ENCODE results near the gene GPS1.

GPS1 gene

DNA sequence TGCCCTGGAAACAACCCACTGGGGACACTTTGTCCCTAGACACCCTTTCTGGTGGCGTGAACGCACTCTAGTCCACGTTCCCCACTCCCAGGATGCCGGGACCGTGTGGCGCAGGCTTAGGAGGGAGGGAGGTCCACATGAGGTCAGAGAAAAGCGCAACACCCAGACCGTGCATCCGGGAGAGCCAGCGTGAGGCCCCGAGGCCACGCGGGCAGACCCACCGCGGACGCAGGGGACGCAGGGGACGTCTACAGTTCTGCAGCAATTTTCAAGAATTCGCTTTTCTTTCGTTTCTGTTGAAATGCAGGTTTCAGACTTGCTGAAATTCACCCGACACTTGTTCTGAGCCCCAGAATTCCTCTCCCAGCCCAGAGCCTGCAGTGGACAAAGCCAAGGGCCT is 4.8 kb upstream of the GPS1 start:
- H3K27me3 ChIP-seq (ENCODE audit: control insufficient read depth in 2 of 2, insufficient read depth in 2 of 2, low read length in 2 of 2) = no peaks in the 10 kb centered on the region
- H3K36me3 ChIP-seq (ENCODE audit: control insufficient read depth in 2 of 2, insufficient read depth in 2 of 2, low read length in 2 of 2) = peaks cover 3 to 8% of the 10 kb centered on the region in 2 donors
- H3K9me3 ChIP-seq (ENCODE audit: control insufficient read depth in 2 of 2, low read length in 2 of 2) = no peaks in the 10 kb centered on the region
- no peak overlapping the region for H3K4me3 ChIP-seq (ENCODE audit: low read length in 2 of 2)
- H3K4me1 ChIP-seq (ENCODE audit: control insufficient read depth in 2 of 2, insufficient read depth in 2 of 2, low read length in 2 of 2) = peaks cover 4 to 6% of the 10 kb centered on the region in 2 donors
- H3K27ac ChIP-seq (ENCODE audit: low read depth in 2 of 2, low read length in 2 of 2) = no peak overlapping the region
- H3K9ac ChIP-seq (ENCODE audit: low read depth in 1 of 2, low read length in 2 of 2) = no peak overlapping the region

DNA sequence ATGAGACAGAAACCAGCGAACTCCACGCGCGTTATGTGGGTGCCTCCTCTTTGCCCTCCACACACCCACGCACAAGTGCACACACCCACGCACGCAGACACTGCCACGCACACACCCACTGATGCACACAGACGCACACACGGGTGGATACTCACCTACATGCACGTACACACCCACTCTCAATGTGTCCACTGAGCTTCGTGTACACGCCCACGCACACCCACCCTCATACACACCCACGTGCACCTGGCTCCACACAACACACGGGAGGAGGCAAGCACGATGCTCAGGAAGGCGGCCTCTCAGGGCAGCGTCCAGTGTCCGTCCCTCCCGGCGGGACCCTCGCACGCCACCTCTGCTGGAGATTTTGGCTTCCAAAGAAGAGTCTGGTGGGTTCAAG is 4.3 kb upstream of the GPS1 start:
- Histone ChIP-seq H3K4me1 (ENCODE audit: control insufficient read depth in 2 of 2, insufficient read depth in 2 of 2, low read length in 2 of 2) (peaks cover 5 to 8% of the 10 kb centered on the region in 2 donors), H3K36me3 (ENCODE audit: control insufficient read depth in 2 of 2, insufficient read depth in 2 of 2, low read length in 2 of 2) (peaks cover 3 to 8% of the 10 kb centered on the region in 2 donors), H3K27me3 (ENCODE audit: control insufficient read depth in 2 of 2, insufficient read depth in 2 of 2, low read length in 2 of 2) (no peaks in the 10 kb centered on the region), H3K9me3 (ENCODE audit: control insufficient read depth in 2 of 2, low read length in 2 of 2) (no peaks in the 10 kb centered on the region), H3K27ac (ENCODE audit: low read depth in 2 of 2, low read length in 2 of 2) (no peak overlapping the region), H3K9ac (ENCODE audit: low read depth in 1 of 2, low read length in 2 of 2) (no peak overlapping the region), H3K4me3 (ENCODE audit: low read length in 2 of 2) (no peak overlapping the region)

DNA sequence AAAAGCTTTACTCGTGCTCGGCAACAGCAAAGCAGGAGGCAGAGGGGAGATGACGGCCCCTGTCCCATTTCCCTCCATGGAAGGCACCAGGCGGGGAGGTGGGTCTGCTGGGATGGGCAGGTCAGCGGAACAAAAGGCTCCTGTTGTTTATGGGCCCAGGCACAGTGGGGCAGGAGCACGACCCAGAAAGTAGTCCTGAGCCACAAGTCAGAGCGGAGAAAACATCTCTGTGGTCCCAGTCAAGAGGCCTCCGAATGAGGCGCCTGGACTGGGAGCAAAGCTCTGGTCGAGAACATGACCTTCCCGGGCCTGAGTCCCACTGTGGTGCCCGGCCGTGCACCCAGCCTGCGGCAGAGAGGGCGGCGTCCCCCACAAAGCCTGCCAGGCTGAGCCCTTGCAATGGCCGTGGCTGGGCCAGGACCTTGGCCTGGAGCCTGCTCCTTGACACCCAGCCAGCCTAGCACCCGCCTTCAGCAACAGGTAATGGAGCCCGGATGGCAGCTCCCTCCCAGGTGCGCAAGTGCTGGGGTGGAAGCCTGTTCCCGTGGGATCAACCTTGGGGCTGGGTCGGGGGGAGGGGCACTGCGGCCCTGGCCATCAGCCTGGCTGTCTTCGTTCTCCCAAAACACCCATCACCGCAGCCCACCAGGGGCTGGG is 3.7 kb upstream of the GPS1 start:
- Histone ChIP-seq H3K9me3 (ENCODE audit: control insufficient read depth in 2 of 2, low read length in 2 of 2) (no peaks in the 10 kb centered on the region), H3K27ac (ENCODE audit: low read depth in 2 of 2, low read length in 2 of 2) (no peak overlapping the region), H3K27me3 (ENCODE audit: control insufficient read depth in 2 of 2, insufficient read depth in 2 of 2, low read length in 2 of 2) (no peaks in the 10 kb centered on the region), H3K4me3 (ENCODE audit: low read length in 2 of 2) (no peak overlapping the region), H3K4me1 (ENCODE audit: control insufficient read depth in 2 of 2, insufficient read depth in 2 of 2, low read length in 2 of 2) (peaks cover 12 to 15% of the 10 kb centered on the region in 2 donors), H3K9ac (ENCODE audit: low read depth in 1 of 2, low read length in 2 of 2) (no peak overlapping the region), H3K36me3 (ENCODE audit: control insufficient read depth in 2 of 2, insufficient read depth in 2 of 2, low read length in 2 of 2) (peaks cover 3 to 8% of the 10 kb centered on the region in 2 donors)

DNA sequence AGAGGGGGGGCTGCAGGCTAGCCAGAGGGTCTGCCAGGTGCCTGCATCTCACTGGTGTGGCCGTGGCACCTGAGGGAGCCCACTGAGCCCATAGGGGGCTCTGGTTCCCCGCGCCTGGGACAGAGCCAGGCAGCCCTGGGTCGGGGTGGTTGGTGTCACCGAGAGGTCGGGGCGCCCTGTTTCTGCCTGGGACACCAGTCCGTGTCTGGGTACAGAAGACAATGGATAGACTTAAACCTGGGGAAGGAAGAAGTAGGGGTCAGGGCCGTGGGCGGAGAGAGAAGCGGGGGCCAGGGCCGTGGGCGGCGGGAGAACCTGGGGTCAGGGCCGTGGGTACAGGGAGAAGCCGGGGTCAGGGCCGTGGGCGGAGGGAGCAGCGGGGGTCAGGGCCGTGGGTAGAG is 3.1 kb upstream of the GPS1 start:
- peaks cover 3 to 8% of the 10 kb centered on the region in 2 donors for H3K36me3 ChIP-seq (ENCODE audit: control insufficient read depth in 2 of 2, insufficient read depth in 2 of 2, low read length in 2 of 2)
- H3K27ac ChIP-seq (ENCODE audit: low read depth in 2 of 2, low read length in 2 of 2) = no peak overlapping the region
- no peaks in the 10 kb centered on the region for H3K9me3 ChIP-seq (ENCODE audit: control insufficient read depth in 2 of 2, low read length in 2 of 2)
- no peak overlapping the region for H3K9ac ChIP-seq (ENCODE audit: low read depth in 1 of 2, low read length in 2 of 2)
- no peak overlapping the region for H3K4me3 ChIP-seq (ENCODE audit: low read length in 2 of 2)
- no peaks in the 10 kb centered on the region for H3K27me3 ChIP-seq (ENCODE audit: control insufficient read depth in 2 of 2, insufficient read depth in 2 of 2, low read length in 2 of 2)
- H3K4me1 ChIP-seq (ENCODE audit: control insufficient read depth in 2 of 2, insufficient read depth in 2 of 2, low read length in 2 of 2) = peaks cover 14 to 20% of the 10 kb centered on the region in 2 donors

DNA sequence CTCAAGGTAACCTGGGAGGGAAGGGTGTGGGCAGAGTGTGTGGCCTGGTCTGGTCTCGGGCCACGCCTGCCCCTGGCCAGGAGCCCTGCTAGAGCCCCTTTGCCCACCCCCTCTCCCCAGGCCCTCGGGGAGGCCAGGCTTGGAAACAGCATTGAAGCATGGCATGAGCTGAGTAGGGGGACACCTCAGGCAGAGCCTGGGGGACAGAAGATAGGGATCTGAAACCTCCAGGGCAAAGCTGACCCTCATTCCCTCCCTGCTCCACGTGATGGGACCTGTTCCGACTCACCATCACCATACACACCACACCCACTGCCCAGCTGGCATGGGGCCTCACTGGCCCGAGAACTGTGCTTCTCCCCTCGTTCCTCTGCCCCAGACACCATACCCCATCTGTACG is 2.6 kb upstream of the GPS1 start:
- no peak overlapping the region for H3K4me3 ChIP-seq (ENCODE audit: low read length in 2 of 2)
- no peak overlapping the region for H3K9ac ChIP-seq (ENCODE audit: low read depth in 1 of 2, low read length in 2 of 2)
- H3K36me3 ChIP-seq (ENCODE audit: control insufficient read depth in 2 of 2, insufficient read depth in 2 of 2, low read length in 2 of 2) = peaks cover 6 to 12% of the 10 kb centered on the region in 2 donors
- no peaks in the 10 kb centered on the region for H3K9me3 ChIP-seq (ENCODE audit: control insufficient read depth in 2 of 2, low read length in 2 of 2)
- H3K27ac ChIP-seq (ENCODE audit: low read depth in 2 of 2, low read length in 2 of 2) = no peak overlapping the region
- H3K4me1 ChIP-seq (ENCODE audit: control insufficient read depth in 2 of 2, insufficient read depth in 2 of 2, low read length in 2 of 2) = peaks cover 14 to 20% of the 10 kb centered on the region in 2 donors
- H3K27me3 ChIP-seq (ENCODE audit: control insufficient read depth in 2 of 2, insufficient read depth in 2 of 2, low read length in 2 of 2) = no peaks in the 10 kb centered on the region

DNA sequence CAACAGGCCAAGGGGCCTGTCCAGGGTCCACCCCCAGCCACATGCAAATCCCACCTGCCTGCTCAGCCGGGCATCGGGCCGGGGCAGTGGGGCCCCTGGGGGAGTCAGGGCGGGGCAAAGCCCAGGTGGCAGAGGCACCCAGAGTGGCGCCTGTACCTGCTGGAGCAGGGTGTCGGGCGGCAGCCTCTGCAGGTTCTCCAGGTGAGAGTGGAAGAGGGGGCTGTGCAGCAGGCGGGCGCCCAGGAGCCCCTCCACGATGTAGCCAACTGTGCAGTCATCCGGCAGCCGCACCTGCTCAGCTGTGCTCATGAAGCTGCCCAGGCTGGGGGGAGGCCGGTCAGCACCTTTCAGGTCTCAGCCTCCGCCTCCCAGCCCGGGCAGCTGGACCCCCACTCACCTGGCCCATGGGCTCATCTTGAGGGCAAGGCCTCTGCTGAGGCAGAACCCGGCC is 2.2 kb upstream of the GPS1 start:
- Histone ChIP-seq H3K9me3 (ENCODE audit: control insufficient read depth in 2 of 2, low read length in 2 of 2) (no peaks in the 10 kb centered on the region), H3K27me3 (ENCODE audit: control insufficient read depth in 2 of 2, insufficient read depth in 2 of 2, low read length in 2 of 2) (no peaks in the 10 kb centered on the region), H3K27ac (ENCODE audit: low read depth in 2 of 2, low read length in 2 of 2) (no peak overlapping the region), H3K4me1 (ENCODE audit: control insufficient read depth in 2 of 2, insufficient read depth in 2 of 2, low read length in 2 of 2) (peaks cover 14 to 20% of the 10 kb centered on the region in 2 donors), H3K4me3 (ENCODE audit: low read length in 2 of 2) (no peak overlapping the region), H3K36me3 (ENCODE audit: control insufficient read depth in 2 of 2, insufficient read depth in 2 of 2, low read length in 2 of 2) (peaks cover 10 to 15% of the 10 kb centered on the region in 2 donors), H3K9ac (ENCODE audit: low read depth in 1 of 2, low read length in 2 of 2) (no peak overlapping the region)

DNA sequence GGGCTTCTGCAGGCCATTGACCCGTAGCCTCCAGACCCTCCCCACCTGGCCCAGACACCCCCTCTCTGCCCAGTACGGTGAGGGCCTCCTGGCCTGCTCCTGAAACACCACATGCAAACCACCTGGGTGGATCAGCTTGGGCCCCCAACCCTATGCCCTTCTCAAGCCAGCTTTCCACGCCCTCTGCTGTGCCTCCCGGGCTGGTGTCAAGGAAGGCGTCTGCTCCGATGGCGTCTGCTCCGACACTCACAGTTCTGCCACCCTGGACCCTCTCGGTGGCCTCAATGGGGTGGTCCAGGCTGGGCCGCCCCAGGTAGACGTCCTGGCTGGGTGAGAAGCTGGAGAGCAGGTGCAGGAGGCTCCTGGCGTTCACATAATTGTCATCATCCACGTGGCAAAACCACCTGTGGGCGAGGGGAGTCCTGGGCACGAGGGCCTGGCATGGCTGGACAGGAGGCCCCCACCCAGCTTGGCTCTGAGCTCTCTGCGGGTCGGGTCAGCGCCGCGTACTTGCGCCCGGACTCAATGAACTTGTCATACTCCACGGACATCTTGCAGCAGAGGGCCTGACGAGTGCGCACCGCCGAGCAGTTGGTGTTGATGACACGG is 1.4 kb upstream of the GPS1 start:
- H3K36me3 ChIP-seq (ENCODE audit: control insufficient read depth in 2 of 2, insufficient read depth in 2 of 2, low read length in 2 of 2) = peaks cover 17 to 22% of the 10 kb centered on the region in 2 donors
- H3K27me3 ChIP-seq (ENCODE audit: control insufficient read depth in 2 of 2, insufficient read depth in 2 of 2, low read length in 2 of 2) = no peaks in the 10 kb centered on the region
- peaks cover 14 to 20% of the 10 kb centered on the region in 2 donors for H3K4me1 ChIP-seq (ENCODE audit: control insufficient read depth in 2 of 2, insufficient read depth in 2 of 2, low read length in 2 of 2)
- H3K27ac ChIP-seq (ENCODE audit: low read depth in 2 of 2, low read length in 2 of 2) = no peak overlapping the region
- peak overlapping the region; percentile 85 for H3K4me3 ChIP-seq (ENCODE audit: low read length in 2 of 2)
- peak overlapping the region in 1 of 2 donors; percentile 66 for H3K9ac ChIP-seq (ENCODE audit: low read depth in 1 of 2, low read length in 2 of 2)
- no peaks in the 10 kb centered on the region for H3K9me3 ChIP-seq (ENCODE audit: control insufficient read depth in 2 of 2, low read length in 2 of 2)

DNA sequence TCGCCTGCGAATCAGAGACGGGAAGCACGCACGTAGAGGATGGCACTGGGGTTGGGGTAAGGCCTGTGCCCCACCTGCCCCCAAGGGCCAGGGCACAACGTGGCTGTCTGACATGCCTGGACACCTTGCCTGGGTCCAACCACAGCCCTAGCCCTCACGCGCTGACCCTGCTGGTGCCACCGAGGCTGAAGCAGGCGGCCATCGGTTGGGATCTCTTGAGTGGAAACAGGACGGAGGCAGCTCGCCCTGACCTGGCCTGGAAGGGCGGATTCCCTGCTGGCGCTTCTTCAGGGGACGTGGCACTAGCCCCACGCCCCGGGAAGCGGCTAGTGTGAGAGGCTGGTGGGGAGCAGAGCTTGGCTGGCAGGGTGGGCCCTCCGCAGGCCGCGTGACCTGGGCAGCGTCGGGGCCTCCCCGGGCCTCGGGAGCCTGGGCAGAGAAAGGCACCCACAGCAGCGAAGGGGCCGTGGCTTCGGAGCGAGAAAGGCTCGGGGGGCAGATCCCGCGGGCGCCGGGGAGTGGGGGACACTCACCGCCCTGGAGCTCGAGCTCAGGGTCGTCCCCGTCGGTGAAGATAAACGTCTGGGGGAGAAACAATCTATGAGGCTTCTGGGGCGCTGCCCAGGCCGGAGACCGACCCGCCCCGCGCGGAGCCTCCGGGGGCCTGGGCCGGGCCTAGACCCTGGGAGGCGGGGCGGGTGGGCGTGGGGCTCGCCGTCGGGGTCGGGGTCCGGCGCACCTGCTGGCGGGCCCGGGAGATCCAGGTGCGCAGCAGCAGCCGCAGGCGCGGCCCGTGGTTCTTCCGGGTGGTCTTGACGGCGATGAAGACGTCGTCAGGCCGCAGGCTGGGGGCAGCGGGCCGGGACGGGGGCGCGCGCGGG is 697 bp upstream of the GPS1 start:
- H3K9me3 ChIP-seq (ENCODE audit: control insufficient read depth in 2 of 2, low read length in 2 of 2) = no peaks in the 10 kb centered on the region
- H3K27me3 ChIP-seq (ENCODE audit: control insufficient read depth in 2 of 2, insufficient read depth in 2 of 2, low read length in 2 of 2) = no peaks in the 10 kb centered on the region
- H3K27ac ChIP-seq (ENCODE audit: low read depth in 2 of 2, low read length in 2 of 2) = no peak overlapping the region
- peak overlapping the region; percentile 41 to 66 for H3K9ac ChIP-seq (ENCODE audit: low read depth in 1 of 2, low read length in 2 of 2)
- H3K4me1 ChIP-seq (ENCODE audit: control insufficient read depth in 2 of 2, insufficient read depth in 2 of 2, low read length in 2 of 2) = peaks cover 14 to 20% of the 10 kb centered on the region in 2 donors
- peaks cover 22 to 26% of the 10 kb centered on the region in 2 donors for H3K36me3 ChIP-seq (ENCODE audit: control insufficient read depth in 2 of 2, insufficient read depth in 2 of 2, low read length in 2 of 2)
- peak overlapping the region; percentile 85 for H3K4me3 ChIP-seq (ENCODE audit: low read length in 2 of 2)

DNA sequence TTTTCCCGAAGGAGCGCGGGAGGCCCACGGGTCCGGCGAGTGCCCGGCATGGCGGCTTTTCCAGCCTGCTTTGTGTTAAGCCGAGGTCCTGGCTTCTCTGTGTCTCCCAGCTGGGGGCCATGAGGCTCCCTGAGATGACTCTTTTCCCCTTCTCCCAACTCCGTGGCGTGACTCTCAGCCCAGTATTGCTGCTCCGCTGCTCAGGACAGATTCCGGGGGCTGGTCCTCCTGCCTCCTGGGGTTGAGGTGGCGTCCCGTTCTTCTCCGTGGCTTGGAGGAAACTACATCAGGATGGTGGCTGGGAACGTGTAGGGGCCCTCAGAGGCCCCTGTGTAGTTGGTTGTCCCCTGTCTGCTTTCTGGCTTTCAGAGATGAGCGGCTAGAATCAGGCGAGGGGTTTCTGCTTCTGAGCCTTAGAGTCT is 951 bp downstream of the GPS1 start:
- H3K9me3 ChIP-seq (ENCODE audit: control insufficient read depth in 2 of 2, low read length in 2 of 2) = no peaks in the 10 kb centered on the region
- no peak overlapping the region for H3K27ac ChIP-seq (ENCODE audit: low read depth in 2 of 2, low read length in 2 of 2)
- peaks cover 25 to 31% of the 10 kb centered on the region in 2 donors for H3K36me3 ChIP-seq (ENCODE audit: control insufficient read depth in 2 of 2, insufficient read depth in 2 of 2, low read length in 2 of 2)
- H3K4me3 ChIP-seq (ENCODE audit: low read length in 2 of 2) = peak overlapping the region; percentile 85
- H3K4me1 ChIP-seq (ENCODE audit: control insufficient read depth in 2 of 2, insufficient read depth in 2 of 2, low read length in 2 of 2) = peaks cover 14 to 20% of the 10 kb centered on the region in 2 donors
- peak overlapping the region; percentile 66 to 72 for H3K9ac ChIP-seq (ENCODE audit: low read depth in 1 of 2, low read length in 2 of 2)
- H3K27me3 ChIP-seq (ENCODE audit: control insufficient read depth in 2 of 2, insufficient read depth in 2 of 2, low read length in 2 of 2) = no peaks in the 10 kb centered on the region

DNA sequence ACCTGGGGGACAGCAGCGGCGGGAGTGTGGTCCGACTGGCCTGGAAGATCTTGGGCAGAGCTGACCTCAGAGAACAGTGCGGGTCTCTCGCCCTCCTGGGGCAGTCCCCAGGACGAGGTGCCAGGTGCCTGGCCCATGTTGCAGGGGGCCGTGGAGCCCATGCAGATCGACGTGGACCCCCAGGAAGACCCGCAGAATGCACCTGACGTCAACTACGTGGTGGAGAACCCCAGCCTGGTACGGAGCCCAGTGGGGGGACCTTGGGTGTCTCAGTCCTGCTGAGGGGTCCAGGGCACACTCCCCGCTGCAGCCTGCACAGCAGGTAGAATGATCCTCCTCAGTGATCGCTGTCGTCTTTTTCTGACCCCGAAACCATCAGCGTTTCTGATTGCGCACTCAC is 1.4 kb downstream of the GPS1 start:
- Histone ChIP-seq H3K4me1 (ENCODE audit: control insufficient read depth in 2 of 2, insufficient read depth in 2 of 2, low read length in 2 of 2) (peaks cover 14 to 20% of the 10 kb centered on the region in 2 donors), H3K4me3 (ENCODE audit: low read length in 2 of 2) (peak overlapping the region in 1 of 2 donors; percentile 85), H3K27ac (ENCODE audit: low read depth in 2 of 2, low read length in 2 of 2) (no peak overlapping the region), H3K27me3 (ENCODE audit: control insufficient read depth in 2 of 2, insufficient read depth in 2 of 2, low read length in 2 of 2) (no peaks in the 10 kb centered on the region), H3K36me3 (ENCODE audit: control insufficient read depth in 2 of 2, insufficient read depth in 2 of 2, low read length in 2 of 2) (peaks cover 28 to 35% of the 10 kb centered on the region in 2 donors), H3K9ac (ENCODE audit: low read depth in 1 of 2, low read length in 2 of 2) (no peak overlapping the region), H3K9me3 (ENCODE audit: control insufficient read depth in 2 of 2, low read length in 2 of 2) (no peaks in the 10 kb centered on the region)
